CD4-positive, alpha-beta T cell treated with Interleukin-4 for 1 hour (primary cell): ENCODE data around the gene DPYD.

Source experiments
- DNase-seq, 2 donors: peaks; one replicate each; pipeline ENCODE4 v3.0.0-alpha.2; 2020 to 2022

The DPYD gene

DNA sequence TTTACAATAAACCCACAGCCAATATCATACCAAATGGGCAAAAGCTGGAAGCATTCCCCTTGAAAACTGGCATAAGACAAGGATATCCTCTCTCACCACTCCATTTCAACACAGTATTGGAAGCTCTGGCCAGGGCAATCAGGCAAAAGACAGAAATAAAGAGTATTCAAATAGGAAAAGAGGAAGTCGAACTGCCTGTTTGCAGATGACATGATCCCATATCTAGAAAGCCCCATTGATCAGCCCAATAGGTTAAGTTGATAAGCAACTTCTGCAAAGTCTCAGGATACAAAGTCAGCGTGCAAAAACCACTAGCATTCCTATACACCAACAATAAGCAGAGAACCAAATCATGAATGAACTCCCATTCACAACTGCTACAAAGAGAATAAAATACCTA, 235.5 kb downstream of the DPYD start:
- DNase-seq: no peak

DNA sequence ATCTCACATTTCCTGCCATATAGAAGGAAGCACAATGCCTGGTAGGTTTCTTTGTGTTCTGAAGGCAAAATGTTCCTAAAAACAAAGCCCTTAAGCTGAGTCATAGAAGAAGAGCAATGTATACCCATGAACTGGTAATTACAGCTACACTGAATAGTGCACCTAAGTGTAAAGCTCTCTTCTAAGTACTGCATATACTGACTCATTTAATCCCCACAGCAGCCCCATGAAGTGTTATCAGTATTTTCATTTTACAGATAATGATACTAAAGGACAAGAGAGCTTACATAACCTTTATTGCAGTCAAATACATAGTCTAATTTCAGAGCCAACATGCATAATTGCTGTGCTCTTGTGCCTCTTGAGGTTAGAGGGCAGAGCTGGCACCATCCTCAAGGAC, 239.9 kb downstream of the DPYD start:
- DNase-seq: no peak

GRCh38 chr1:97680470-97680869, 240.4 kb downstream of the DPYD start:
- DNase-seq: no peak

- DNase-seq: no peak
Observed at GRCh38 chr1:97677702-97678101, 243.1 kb downstream of the DPYD start.

DNA sequence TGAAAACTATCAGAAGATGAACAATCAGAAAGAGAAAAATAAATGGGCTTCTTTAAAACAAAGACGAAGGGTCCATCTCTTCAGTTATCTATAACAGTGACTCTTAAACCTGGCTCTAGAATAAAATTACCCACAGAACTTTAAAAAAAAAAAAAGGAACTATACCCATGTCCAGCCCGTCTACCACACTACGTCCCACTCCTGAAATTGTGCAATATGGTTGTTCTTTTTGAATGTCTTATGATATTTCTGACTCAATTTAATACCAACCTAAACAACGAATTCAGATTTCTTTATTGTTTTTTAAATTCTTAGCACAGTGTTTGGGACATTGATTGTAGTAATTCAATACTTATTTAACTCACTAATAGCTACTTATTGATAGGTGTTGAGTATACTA, 246.3 kb downstream of the DPYD start:
- no peak for DNase-seq

GRCh38 chr1:97668945-97669344, 251.9 kb downstream of the DPYD start:
- peak in 1 of 2 donors; percentile 4 for DNase-seq

- no peak for DNase-seq
Observed at GRCh38 chr1:97660431-97661105, 260.3 kb downstream of the DPYD start.

DNA sequence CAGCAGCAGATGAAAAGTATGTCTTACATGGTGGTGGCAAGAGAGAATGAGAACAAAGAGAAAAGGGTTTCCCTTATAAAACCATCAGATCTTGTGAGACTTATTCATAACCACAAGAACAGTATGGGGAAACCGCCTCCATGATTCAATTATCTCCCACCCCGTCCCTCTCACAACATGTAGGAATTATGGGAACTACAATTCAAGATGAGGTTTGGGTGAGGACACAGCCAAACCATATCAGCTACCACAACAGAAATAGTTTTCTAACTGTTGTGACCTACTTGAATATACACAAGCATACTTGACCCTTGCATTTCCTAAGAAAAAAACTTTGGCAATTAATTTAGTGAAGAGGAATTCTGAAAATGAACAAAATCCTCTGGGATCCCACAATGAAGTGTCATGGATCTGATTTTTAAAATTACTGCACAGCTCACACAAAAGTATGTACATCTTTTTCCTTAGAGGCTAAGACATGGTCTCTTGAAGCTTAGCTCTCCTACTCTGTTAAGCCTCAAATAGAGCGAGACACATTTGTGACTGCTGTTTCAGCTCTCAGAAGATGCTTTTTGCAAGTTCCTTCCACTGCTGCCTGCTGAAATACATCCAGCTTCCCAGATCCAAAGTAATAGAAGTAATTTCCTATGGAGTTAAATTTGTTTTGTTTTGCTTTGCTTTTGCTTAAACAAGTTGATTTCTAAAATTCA, 265.8 kb downstream of the DPYD start:
- DNase-seq: no peak

DNA sequence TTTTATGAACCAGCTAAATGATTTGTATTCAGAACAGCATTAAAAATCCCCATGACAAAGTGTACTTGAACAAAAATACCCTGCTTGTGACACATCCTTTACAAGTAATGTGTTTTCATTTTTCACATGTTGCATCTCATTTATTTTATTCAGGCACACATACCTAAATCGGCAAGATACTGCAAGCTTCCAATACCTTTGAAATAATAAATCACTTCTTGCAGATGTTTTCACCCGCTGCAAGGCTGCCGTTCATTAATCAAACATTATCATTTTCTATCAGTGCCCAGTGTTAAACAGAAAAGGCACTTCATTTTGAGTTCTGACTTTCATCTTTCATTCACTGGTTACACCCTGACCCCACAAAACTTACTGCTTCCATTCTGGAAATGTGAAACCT, 269.6 kb downstream of the DPYD start:
- DNase-seq: no peak

DNA sequence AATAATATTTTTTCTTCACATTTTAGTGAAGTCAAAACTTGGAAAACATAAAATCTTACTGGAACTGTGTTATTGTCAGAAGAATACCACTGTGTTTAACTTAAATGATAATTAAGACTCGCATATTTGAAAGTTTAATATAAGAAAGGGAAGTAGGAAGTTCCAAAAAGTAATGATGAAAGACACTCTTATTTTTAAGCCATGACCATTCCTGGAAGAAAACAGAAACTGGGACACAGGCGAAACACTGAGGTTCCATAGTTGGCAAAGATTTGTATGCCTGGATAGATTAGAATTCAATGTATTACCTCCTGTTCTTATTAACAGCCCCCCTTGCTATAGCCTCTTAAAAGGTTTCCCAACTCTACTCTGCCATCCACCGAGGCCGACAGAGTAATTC, 271.2 kb downstream of the DPYD start:
- no peak for DNase-seq

DNA sequence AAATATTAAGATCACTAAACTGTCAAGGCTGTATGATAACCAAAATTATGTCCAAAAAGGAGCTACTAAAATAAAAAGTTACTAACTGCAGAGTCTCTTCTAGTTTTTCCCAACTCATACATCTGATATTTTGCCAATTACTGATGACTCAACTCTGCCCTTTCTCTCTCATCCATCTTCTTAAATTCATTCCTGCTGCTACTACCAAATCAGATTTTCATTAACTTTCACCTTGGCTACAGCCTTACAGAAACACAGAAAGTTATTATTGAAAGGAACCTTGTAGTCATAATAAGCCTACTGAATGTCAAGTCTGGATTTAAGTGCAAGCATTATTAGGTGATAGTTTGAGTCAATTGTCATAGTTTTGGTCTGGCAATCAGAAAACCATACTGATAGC, 273.1 kb downstream of the DPYD start:
- DNase-seq: no peak

GRCh38 chr1:97646071-97646470, 274.8 kb downstream of the DPYD start:
- no peak for DNase-seq

GRCh38 chr1:97640677-97641076, 280.2 kb downstream of the DPYD start:
- no peak for DNase-seq

GRCh38 chr1:97636941-97637340, 283.9 kb downstream of the DPYD start:
- DNase-seq: no peak

DNA sequence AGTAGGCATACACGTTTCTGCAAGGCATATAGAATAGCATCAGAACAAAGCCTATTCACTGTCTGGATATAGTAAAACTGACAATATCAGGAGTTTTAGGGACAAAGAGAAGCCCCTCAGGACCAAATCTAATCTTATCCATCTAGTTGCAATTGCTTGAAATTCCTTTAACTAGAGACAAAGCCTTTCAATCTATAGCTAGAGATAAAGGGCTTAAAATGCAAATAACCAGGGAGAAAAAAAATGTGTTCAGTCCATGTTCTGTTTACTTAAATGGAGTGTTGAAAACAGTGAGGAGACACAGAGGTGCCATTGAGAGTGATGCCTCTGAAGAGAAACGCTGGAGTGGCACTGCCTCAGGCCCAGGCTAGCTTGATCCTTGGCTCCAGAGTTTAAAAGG, 286.1 kb downstream of the DPYD start:
- DNase-seq: no peak

DNA sequence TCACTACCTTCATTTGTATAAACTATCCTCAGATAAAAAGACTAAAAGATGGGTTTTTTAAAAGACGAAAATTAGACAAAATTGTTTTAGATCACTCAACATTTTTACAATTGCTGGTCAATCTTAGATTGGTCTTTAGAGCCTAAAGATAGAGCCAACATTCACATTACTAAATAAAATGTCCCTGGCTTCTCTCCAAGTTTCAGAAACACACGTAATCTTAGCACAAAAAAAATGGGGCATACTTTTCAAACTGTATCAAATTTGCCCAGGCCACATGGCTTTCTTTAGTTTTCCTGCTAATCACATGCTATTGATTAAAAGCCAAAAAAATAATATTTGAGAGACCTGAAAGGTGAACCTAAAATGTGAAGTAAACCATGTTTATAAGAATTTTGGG, 288.1 kb downstream of the DPYD start:
- DNase-seq: no peak

GRCh38 chr1:97632075-97632474, 288.8 kb downstream of the DPYD start:
- no peak for DNase-seq

- DNase-seq: no peak
Observed at GRCh38 chr1:97630948-97631347, 289.9 kb downstream of the DPYD start.

- DNase-seq: no peak
Observed at GRCh38 chr1:97630281-97630680, 290.6 kb downstream of the DPYD start.

GRCh38 chr1:97623220-97623619, 297.6 kb downstream of the DPYD start:
- no peak for DNase-seq

- no peak for DNase-seq
Observed at GRCh38 chr1:97621955-97622354, 298.9 kb downstream of the DPYD start.

DNA sequence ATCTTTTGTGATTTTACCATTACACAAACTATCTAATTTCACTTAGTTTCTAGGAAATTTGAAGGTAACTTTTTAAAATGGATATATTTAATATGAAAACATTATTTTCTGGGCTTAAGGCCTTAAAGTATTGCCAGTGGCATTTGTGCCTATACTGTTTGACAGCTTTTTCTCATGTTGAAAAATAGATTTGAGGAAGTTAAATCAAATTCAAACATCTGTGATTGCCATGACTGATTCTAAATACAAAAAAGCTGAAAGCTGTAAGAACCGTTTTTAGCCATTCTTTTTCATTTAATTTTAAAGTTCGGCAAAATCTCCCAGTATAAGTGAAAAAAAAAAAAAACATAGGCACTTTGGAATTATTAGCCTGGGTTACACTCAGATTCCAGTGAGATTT, 301.1 kb downstream of the DPYD start:
- no peak for DNase-seq

DNA sequence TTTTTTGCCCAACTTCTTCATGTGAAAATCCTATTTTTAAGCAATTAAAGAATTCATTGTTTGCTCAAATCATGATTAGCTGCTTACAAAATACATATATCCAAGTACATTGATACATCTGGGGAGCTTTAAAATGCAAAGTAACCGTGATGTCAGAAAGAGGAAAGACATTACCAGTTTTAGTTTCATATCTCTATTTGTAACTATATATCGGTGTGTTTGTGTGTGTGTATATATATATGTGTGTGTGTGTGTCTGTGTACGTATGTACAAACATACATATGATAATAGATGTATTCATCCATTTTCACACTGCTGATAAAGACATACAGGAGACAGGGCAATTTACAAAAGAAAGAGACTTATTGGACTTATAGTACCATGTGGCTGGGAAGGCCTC, 310.1 kb downstream of the DPYD start:
- no peak for DNase-seq

DNA sequence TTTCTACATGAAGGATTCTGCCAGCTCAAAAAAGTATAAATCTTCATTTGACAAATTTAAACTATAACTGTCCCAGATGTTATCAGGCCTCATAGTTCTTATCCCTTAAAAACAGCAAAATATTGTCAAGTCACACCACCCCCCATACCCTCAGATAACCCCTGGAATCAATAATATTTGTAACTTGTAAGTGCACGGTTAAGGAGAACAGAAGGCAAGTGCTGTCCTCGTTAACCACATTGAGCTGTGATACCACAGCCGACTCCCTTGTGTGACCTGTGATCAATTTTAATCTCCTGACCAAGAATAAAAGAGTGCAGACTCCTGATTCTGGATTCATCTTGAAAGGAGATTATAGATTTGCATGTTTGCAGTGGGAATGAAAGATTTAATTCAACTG, 310.7 kb downstream of the DPYD start:
- no peak for DNase-seq

DNA sequence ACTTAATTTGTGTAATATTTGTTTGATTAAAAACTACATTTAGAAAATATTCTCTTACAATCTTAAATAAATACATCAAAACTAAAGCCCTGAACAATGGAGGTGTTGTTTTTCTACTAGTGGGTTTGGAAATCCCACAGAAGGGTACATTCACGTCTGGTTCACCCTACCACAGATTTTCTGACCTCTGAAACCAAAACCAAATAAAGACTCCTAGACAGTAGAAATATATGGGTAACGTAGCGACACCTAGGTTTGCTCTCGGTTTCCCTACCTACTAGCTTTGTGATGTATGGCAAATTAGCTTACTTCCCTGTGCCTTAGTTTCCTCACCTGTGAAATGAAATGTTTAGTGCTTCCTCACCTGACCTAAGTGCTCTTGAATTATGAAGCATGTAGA, 312.6 kb downstream of the DPYD start:
- DNase-seq: no peak
